ENCODE results near the gene CNDP2. TPM values are rescaled to one million over a fixed set of nuclear protein-coding genes. Genes with fewer than 3 reads are reported as not detected.
A peak's percentile ranks its signal among the peaks of the same experiment; 100 is the strongest.

Gene CNDP2
- total and polyA plus RNA-seq, 2 donors from 2014 or later, result 499 to 740 TPM

DNA sequence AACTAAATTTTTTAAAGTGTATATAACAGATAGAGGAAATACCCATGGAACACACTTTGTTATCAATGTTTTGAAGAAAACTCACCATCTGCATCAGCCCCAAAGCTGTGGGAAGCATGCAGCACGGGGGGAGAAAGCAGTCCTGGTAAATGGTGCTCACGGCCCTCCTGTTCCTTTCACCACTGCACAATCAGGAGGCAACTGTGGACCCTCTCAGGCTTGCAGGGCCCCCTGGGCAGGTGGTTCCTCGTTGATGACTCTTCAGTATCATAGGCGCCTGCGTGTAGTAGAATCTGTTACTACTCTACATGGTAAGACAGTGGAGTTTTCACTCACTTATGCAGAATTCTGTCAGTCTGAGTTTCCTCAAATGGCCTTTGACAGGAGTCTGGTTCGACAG lies 33.2 kb downstream of the CNDP2 start:
- DNase-seq (no peak), FAIRE-seq (no peak)
- Histone ChIP-seq H3K9ac (ENCODE audit: low read length in 3 of 3) (no peak overlapping the region), H3K4me1 (ENCODE audit: control insufficient read depth in 2 of 3, insufficient read depth in 2 of 3, low read depth in 1 of 3, low read length in 3 of 3) (peaks cover 0 to 18% (median 12%) of the 10 kb centered on the region in 3 donors), H3K27me3 (ENCODE audit: control insufficient read depth, insufficient read depth, low read length) (no peaks in the 10 kb centered on the region), H3K4me3 (ENCODE audit: low read length in 3 of 3) (no peak overlapping the region), H3K36me3 (ENCODE audit: control insufficient read depth in 2 of 3, insufficient read depth in 3 of 3, low read length in 3 of 3) (no peaks in the 10 kb centered on the region), H3K9me3 (ENCODE audit: control insufficient read depth in 2 of 3, insufficient read depth in 1 of 3, low read length in 3 of 3) (no peaks in the 10 kb centered on the region), H3K27ac (ENCODE audit: low read depth in 2 of 2, low read length in 2 of 2) (no peak overlapping the region)
- TF ChIP-seq, protein P1, sequence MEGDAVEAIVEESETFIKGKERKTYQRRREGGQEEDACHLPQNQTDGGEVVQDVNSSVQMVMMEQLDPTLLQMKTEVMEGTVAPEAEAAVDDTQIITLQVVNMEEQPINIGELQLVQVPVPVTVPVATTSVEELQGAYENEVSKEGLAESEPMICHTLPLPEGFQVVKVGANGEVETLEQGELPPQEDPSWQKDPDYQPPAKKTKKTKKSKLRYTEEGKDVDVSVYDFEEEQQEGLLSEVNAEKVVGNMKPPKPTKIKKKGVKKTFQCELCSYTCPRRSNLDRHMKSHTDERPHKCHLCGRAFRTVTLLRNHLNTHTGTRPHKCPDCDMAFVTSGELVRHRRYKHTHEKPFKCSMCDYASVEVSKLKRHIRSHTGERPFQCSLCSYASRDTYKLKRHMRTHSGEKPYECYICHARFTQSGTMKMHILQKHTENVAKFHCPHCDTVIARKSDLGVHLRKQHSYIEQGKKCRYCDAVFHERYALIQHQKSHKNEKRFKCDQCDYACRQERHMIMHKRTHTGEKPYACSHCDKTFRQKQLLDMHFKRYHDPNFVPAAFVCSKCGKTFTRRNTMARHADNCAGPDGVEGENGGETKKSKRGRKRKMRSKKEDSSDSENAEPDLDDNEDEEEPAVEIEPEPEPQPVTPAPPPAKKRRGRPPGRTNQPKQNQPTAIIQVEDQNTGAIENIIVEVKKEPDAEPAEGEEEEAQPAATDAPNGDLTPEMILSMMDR (IDR thresholded peaks at IDR 0.05; ENCODE audit: borderline replicate concordance, extremely low read depth, insufficient read depth), result no peak
- intact Hi-C loops (cut with DNase I), result no loop called here

DNA sequence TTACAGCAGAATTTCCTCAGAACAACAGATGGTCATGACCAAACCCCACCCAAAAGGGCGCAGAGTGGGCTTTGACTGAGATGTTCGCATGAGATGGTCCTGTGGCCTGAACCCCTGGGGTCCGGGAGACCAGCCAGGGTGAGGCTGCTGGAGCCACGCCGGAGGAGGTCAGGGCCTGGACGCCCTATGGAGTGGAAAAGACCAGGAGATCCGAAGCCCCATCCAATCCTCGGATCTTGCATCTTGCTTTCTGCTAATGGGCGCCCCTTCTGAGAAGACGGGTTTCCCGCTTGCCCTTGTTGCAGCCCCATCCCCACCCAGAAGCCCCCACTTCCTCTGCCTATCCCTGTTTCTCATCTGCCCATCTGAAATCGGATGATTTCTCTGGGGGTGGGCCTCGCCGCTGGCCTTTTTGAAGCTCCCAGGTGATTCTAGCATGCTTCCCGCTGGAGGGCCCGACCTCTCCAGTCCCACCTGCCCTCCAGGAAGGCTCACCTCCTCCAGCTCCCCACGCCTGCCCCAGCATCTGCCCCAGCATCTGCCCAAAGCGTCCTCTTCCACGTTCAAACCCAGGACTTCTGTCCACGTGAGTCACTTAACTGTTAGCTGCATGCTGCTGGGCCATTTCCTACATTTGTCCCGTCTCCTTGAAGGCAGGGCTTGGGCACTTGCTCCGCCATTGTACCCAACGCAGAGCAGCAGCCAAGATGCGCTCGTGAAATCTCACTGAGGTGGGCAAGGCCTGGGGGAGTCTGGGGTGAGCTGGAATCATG lies 33.8 kb downstream of the CNDP2 start:
- Histone ChIP-seq H3K4me3 (ENCODE audit: low read length in 3 of 3) (no peak overlapping the region), H3K4me1 (ENCODE audit: control insufficient read depth in 2 of 3, insufficient read depth in 2 of 3, low read depth in 1 of 3, low read length in 3 of 3) (peaks cover 0 to 14% (median 11%) of the 10 kb centered on the region in 3 donors), H3K27ac (ENCODE audit: low read depth in 2 of 2, low read length in 2 of 2) (no peak overlapping the region), H3K9ac (ENCODE audit: low read length in 3 of 3) (no peak overlapping the region), H3K27me3 (ENCODE audit: control insufficient read depth, insufficient read depth, low read length) (no peaks in the 10 kb centered on the region), H3K36me3 (ENCODE audit: control insufficient read depth in 2 of 3, insufficient read depth in 3 of 3, low read length in 3 of 3) (no peaks in the 10 kb centered on the region), H3K9me3 (ENCODE audit: control insufficient read depth in 2 of 3, insufficient read depth in 1 of 3, low read length in 3 of 3) (no peaks in the 10 kb centered on the region)
- TF ChIP-seq, protein P1 (IDR thresholded peaks at IDR 0.05; ENCODE audit: borderline replicate concordance, extremely low read depth, insufficient read depth), result no peak
- no peak for FAIRE-seq
- peak in 1 of 5 donors; percentile 59 for DNase-seq
- intact Hi-C loops (cut with DNase I), result no loop called here

DNA sequence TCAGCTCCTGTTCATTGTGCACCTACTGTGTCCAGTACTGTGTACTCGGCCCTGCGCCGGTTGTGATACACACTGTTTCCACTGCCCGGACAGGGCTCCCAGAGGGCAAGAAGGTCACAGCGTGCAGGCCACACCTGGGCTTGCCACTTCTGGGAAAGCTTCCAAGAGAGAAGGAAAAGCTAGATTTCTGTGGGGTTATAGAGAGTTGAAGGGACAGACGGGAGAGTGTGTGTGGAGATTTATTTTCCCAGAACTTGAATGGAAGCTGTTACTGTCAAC lies 34.4 kb downstream of the CNDP2 start:
- Histone ChIP-seq H3K27me3 (ENCODE audit: control insufficient read depth, insufficient read depth, low read length) (no peaks in the 10 kb centered on the region), H3K4me1 (ENCODE audit: control insufficient read depth in 2 of 3, insufficient read depth in 2 of 3, low read depth in 1 of 3, low read length in 3 of 3) (peaks cover 0 to 9% (median 8%) of the 10 kb centered on the region in 3 donors), H3K9me3 (ENCODE audit: control insufficient read depth in 2 of 3, insufficient read depth in 1 of 3, low read length in 3 of 3) (no peaks in the 10 kb centered on the region), H3K27ac (ENCODE audit: low read depth in 2 of 2, low read length in 2 of 2) (no peak overlapping the region), H3K9ac (ENCODE audit: low read length in 3 of 3) (no peak overlapping the region), H3K36me3 (ENCODE audit: control insufficient read depth in 2 of 3, insufficient read depth in 3 of 3, low read length in 3 of 3) (no peaks in the 10 kb centered on the region), H3K4me3 (ENCODE audit: low read length in 3 of 3) (no peak overlapping the region)
- TF ChIP-seq, protein P1 (IDR thresholded peaks at IDR 0.05; ENCODE audit: borderline replicate concordance, extremely low read depth, insufficient read depth), result no peak
- DNase-seq (peak in 1 of 5 donors; percentile 73), FAIRE-seq (no peak)
- intact Hi-C loops (cut with DNase I), result no loop called here

Data from kidney (tissue), 14 donors.